ENCODE measurements around the gene PHKB. TPM values are rescaled to one million over a fixed set of nuclear protein-coding genes. Genes with fewer than 3 reads are reported as not detected.

PHKB gene
- total RNA-seq, 2 donors from 2014 or later, result 90.4 to 91.5 TPM

- no peak for DNase-seq
- intact Hi-C loops (cut with DNase I, micrococcal nuclease), result no loop called here
- ATAC-seq, result no peak
Measured at GRCh38 chr16:47590472-47590871, 129.3 kb downstream of the PHKB start.

- intact Hi-C loops (cut with DNase I, micrococcal nuclease), result no loop called here
- ATAC-seq, result no peak
- DNase-seq, result no peak
Measured at GRCh38 chr16:47592232-47592631, 131.1 kb downstream of the PHKB start.

GRCh38 chr16:47599512-47599911 is 138.4 kb downstream of the PHKB start:
- no peak for ATAC-seq
- intact Hi-C loops (cut with DNase I, micrococcal nuclease), result no loop called here
- DNase-seq, result no peak

GRCh38 chr16:47600376-47600775 is 139.2 kb downstream of the PHKB start:
- intact Hi-C loops (cut with DNase I, micrococcal nuclease), result no loop called here
- ATAC-seq (no peak), DNase-seq (no peak)

- intact Hi-C loops (cut with DNase I, micrococcal nuclease), result no loop called here
- ATAC-seq, result no peak
- DNase-seq, result no peak
Measured at GRCh38 chr16:47604306-47604705, 143.2 kb downstream of the PHKB start.

GRCh38 chr16:47611042-47611441 is 149.9 kb downstream of the PHKB start:
- DNase-seq, result no peak
- intact Hi-C loops (cut with DNase I, micrococcal nuclease), result no loop called here
- no peak for ATAC-seq

GRCh38 chr16:47611848-47612493 is 150.8 kb downstream of the PHKB start:
- no peak for DNase-seq
- intact Hi-C loops (cut with DNase I, micrococcal nuclease), result no loop called here
- ATAC-seq, result no peak

- ATAC-seq, result no peak
- intact Hi-C loops (cut with DNase I, micrococcal nuclease), result no loop called here
- no peak for DNase-seq
Measured at GRCh38 chr16:47612711-47613110, 151.6 kb downstream of the PHKB start.

GRCh38 chr16:47613251-47613650 is 152.1 kb downstream of the PHKB start:
- DNase-seq (no peak), ATAC-seq (no peak)
- intact Hi-C loops (cut with DNase I, micrococcal nuclease), result no loop called here

- ATAC-seq (no peak), DNase-seq (no peak)
- intact Hi-C loops (cut with DNase I, micrococcal nuclease), result no loop called here
Measured at GRCh38 chr16:47617732-47618131, 156.6 kb downstream of the PHKB start.

GRCh38 chr16:47622451-47623176 is 161.5 kb downstream of the PHKB start:
- intact Hi-C loops (cut with DNase I, micrococcal nuclease), result no loop called here
- no peak for DNase-seq
- ATAC-seq, result no peak

- ATAC-seq (no peak), DNase-seq (no peak)
- intact Hi-C loops (cut with DNase I, micrococcal nuclease), result no loop called here
Measured at GRCh38 chr16:47624563-47624962, 163.4 kb downstream of the PHKB start.

GRCh38 chr16:47625115-47625567 is 164.0 kb downstream of the PHKB start:
- ATAC-seq (no peak), DNase-seq (no peak)
- intact Hi-C loops (cut with DNase I, micrococcal nuclease), result no loop called here

GRCh38 chr16:47626246-47626645 is 165.1 kb downstream of the PHKB start:
- no peak for ATAC-seq
- DNase-seq, result no peak
- intact Hi-C loops (cut with DNase I, micrococcal nuclease), result no loop called here

- ATAC-seq (no peak), DNase-seq (no peak)
- intact Hi-C loops (cut with DNase I, micrococcal nuclease), result no loop called here
Measured at GRCh38 chr16:47627085-47627639, 166.0 kb downstream of the PHKB start.

- ATAC-seq (no peak), DNase-seq (no peak)
- intact Hi-C loops (cut with DNase I, micrococcal nuclease), result no loop called here
Measured at GRCh38 chr16:47627721-47628120, 166.6 kb downstream of the PHKB start.

GRCh38 chr16:47631131-47631530 is 170.0 kb downstream of the PHKB start:
- ATAC-seq, result no peak
- intact Hi-C loops (cut with DNase I, micrococcal nuclease), result no loop called here
- DNase-seq, result no peak

- DNase-seq (no peak), ATAC-seq (no peak)
- intact Hi-C loops (cut with DNase I, micrococcal nuclease), result no loop called here
Measured at GRCh38 chr16:47634126-47634525, 173.0 kb downstream of the PHKB start.

- intact Hi-C loops (cut with DNase I, micrococcal nuclease), result no loop called here
- ATAC-seq, result no peak
- no peak for DNase-seq
Measured at GRCh38 chr16:47634727-47635126, 173.6 kb downstream of the PHKB start.

GRCh38 chr16:47636501-47637099 is 175.5 kb downstream of the PHKB start:
- DNase-seq (no peak), ATAC-seq (no peak)
- intact Hi-C loops (cut with DNase I, micrococcal nuclease), result no loop called here

All from left colon (tissue), 2 donors.